Mammary epithelial cell (primary cell): ENCODE results near the gene DCST2.

Experiments
- EZH2 ChIP-seq: IDR thresholded peaks from 2 replicates; pipeline ENCODE4 v1.6.1; 2012; ENCODE audit warnings: low read length, inconsistent platforms, borderline replicate concordance
- TF ChIP-seq, protein P1 (sequence below), 2 donors: IDR thresholded peaks in 1 of 2; conservative IDR thresholded peaks in 1 of 2; 2 replicates each; pipeline ENCODE4 v1.5.1; 2011 to 2012; ENCODE audit warnings: inconsistent platforms in 2 of 2, low read length in 2 of 2, mild to moderate bottlenecking in 2 of 2, control low read depth in 1 of 2, low read depth in 1 of 2; ENCODE audit not compliant: insufficient read depth in 1 of 2; ENCODE audit errors: extremely low read depth in 1 of 2

DNA sequence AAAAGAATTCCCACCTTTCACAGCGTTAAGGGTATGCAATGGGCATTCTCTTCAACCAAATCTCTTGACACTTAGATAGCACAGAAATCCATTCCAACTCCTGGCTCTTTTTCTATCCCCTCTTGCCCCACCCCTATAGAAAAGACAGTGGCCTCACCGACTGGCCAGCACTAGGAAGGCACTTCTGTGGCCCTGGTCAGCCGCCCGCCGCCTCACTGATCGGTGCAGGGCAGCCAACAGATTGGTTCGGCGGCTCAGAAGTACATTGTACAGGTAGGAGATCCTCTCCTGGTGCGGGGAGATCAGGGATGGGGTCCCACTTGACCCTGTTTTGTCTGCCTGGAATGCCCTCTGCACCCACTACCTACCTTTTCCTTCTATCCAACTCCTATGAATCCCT lies 9.3 kb downstream of the DCST2 start:
- TF ChIP-seq, protein P1, sequence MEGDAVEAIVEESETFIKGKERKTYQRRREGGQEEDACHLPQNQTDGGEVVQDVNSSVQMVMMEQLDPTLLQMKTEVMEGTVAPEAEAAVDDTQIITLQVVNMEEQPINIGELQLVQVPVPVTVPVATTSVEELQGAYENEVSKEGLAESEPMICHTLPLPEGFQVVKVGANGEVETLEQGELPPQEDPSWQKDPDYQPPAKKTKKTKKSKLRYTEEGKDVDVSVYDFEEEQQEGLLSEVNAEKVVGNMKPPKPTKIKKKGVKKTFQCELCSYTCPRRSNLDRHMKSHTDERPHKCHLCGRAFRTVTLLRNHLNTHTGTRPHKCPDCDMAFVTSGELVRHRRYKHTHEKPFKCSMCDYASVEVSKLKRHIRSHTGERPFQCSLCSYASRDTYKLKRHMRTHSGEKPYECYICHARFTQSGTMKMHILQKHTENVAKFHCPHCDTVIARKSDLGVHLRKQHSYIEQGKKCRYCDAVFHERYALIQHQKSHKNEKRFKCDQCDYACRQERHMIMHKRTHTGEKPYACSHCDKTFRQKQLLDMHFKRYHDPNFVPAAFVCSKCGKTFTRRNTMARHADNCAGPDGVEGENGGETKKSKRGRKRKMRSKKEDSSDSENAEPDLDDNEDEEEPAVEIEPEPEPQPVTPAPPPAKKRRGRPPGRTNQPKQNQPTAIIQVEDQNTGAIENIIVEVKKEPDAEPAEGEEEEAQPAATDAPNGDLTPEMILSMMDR (conservative IDR thresholded peaks at IDR 0.05 in 1 of 2, IDR thresholded peaks at IDR 0.05 in 1 of 2; ENCODE audit: extremely low read depth in 1 of 2, insufficient read depth in 1 of 2, low read depth in 1 of 2, low read length in 2 of 2), result no peak
- no peak for TF ChIP-seq EZH2
